Ovary (tissue), 9 donors: ENCODE measurements around the gene CD38. TPM values are rescaled to one million over a fixed set of nuclear protein-coding genes. Genes with fewer than 3 reads are reported as not detected.

Experiments
- DNase-seq, 5 donors: peaks; one replicate each; pipeline ENCODE4 v3.0.0-alpha.2; 2019 to 2020
- H3K27ac ChIP-seq, 2 donors: fragments of 200-600 bp; one replicate each; pipeline versions ENCODE4 v1.5.1 to v1.8.0; 2019 to 2022
- H3K27me3 ChIP-seq: fragments of 200-600 bp; one replicate; pipeline ENCODE4 v1.8.0; 2022
- H3K36me3 ChIP-seq: fragments of 200-600 bp; sonication (generic); one replicate; pipeline ENCODE4 v1.5.1; 2019
- H3K4me1 ChIP-seq: one replicate; pipeline ENCODE4 v1.8.1; 2013; ENCODE audit warnings: mild to moderate bottlenecking, moderate library complexity; ENCODE audit not compliant: insufficient read depth
- H3K4me3 ChIP-seq: fragments of 200-600 bp; sonication (generic); one replicate; pipeline ENCODE4 v1.5.1; 2017
- H3K9me3 ChIP-seq, 2 donors: fragments of 200-600 bp in 1 of 2; sonication (generic) in 1 of 2; one replicate each; pipeline versions ENCODE4 v1.5.1 to v1.8.1; 2013 to 2019; ENCODE audit warnings: mild to moderate bottlenecking in 1 of 2, moderate library complexity in 1 of 2
- CTCF ChIP-seq, 3 donors: fragments of 450-650 bp in 2 of 3; fragments of 200-600 bp in 1 of 3; IDR thresholded peaks; one replicate each; pipeline versions ENCODE4 v1.5.1 to v1.8.0; 2016 to 2022; ENCODE audit warnings: antibody characterized with exemption in 3 of 3, mild to moderate bottlenecking in 1 of 3
- EP300 ChIP-seq: sonication (generic); formaldehyde crosslinking; IDR thresholded peaks from one replicate; pipeline ENCODE4 v1.6.1; 2017; ENCODE audit warnings: antibody characterized with exemption
- POLR2A ChIP-seq: fragments of 450-650 bp; IDR thresholded peaks from one replicate; pipeline ENCODE4 v1.6.1; 2017; ENCODE audit warnings: antibody characterized with exemption, mild to moderate bottlenecking, moderate library complexity
- WGBS, 3 donors: extraction: QIAGEN DNeasy Blood & Tissue Kit in 1 of 3; methylation state at CpG; one replicate each; pipeline versions ENCODE4 v1.1.5 to v1.1.7; 2013 to 2017; 5-methylcytosine and 5-hydroxymethylcytosine counted together
- intact Hi-C, 4 donors: fragments of 100-400 bp; cut with DNase I; formaldehyde crosslinking; loops; one replicate each; pipeline versions ENCODE4 v1.11.0 to v1.15.1; 2022 to 2023
- polyA plus RNA-seq, 2 donors: library from polyadenylated mRNA; stranded (reverse); fragments of 200-250 nt in 1 of 2; fragments of 350-450 nt in 1 of 2; fragmentation: Illumina TruSeq in 1 of 2; extraction: RNeasy Lipid Tissue Mini Kit (QIAGEN cat#74804) in 1 of 2; gene quantifications; one replicate each; pipeline ENCODE4 v1.2.3, GENCODE V29; 2013 to 2014
- total RNA-seq, 7 donors: library from RNA; depleted of rRNA in 2 of 7; stranded (reverse); fragments of >200 nt in 2 of 7; fragmentation: NEBNext Ultra II Directional in 3 of 7; extraction: Animal tissue kit (Norgen Biotek cat#: 25700) in 3 of 7; gene quantifications; one replicate each; pipeline versions ENCODE4 v1.1.0 to v1.2.4, GENCODE V29; 2016 to 2023
- donor health status: DM: no; HTN: no; CAD: no; lungs with moderate emphysema.
- donor health status: DM: no; HTN: no; CAD: no.
- donor health status: Bipolar disorder and iron deficiency.
- donor health status: DM: yes; HTN: yes; CAD: no.
- donor health status: DM: no; HTN: no; CAD: no.
- donor health status: DM: yes; HTN: yes; CAD: no.

CD38 gene
- total and polyA plus RNA-seq, 9 donors = 0.23 to 9.5 (median 0.97) TPM

GRCh38 chr4:15765391-15765790, 12.7 kb upstream of the CD38 start:
- H3K4me1 ChIP-seq = no peaks in the 10 kb centered on the region
- 73 to 94% (median 88%) methylated on average over 6 of the region's 6 CpGs for WGBS, 3 donors
- intact Hi-C loops = no loop called here
- H3K27me3 ChIP-seq = no peaks in the 10 kb centered on the region
- no peak for DNase-seq
- TF ChIP-seq CTCF (IDR thresholded peaks at IDR 0.05) = no peak
- no peak for TF ChIP-seq POLR2A
- H3K4me3 ChIP-seq = no peak overlapping the region
- no peaks in the 10 kb centered on the region for H3K36me3 ChIP-seq
- H3K9me3 ChIP-seq = no peaks in the 10 kb centered on the region
- H3K27ac ChIP-seq = no peak overlapping the region

DNA sequence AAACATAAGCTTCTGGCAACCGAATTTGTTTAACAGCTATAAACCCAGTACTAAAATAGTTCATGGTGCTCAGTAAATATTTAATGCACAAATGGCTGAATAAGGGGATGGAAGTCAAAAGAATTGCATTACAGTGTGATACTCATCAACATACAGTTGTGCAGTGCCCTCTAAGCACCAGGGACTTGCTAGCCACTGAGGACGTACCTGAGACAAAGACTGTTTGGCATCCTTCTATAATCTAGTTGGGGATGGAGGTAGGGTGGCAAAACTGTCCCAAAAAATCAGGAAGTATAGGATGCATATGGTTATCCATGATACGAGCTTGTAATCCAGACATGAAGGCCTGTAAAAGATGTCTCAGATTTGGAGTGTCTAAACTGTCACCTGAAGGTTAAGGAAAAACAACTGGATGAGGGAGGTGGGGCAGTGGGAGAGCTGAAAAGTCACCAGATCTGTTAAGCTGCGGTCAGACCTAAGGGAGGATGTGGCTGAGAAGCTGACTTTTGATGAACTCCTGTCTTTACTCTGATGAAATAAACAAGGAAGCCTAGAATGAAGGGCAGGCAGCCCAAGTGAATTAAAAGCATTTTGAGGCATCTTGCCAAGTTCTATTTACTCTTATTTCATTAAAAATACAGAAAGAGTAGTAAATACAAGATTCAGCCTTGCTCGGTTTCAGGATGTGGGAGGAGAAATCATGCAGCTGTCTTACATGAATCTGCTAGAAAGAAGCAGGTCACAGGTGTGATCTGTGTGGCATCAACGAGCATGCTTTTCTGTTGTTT, 12.0 kb upstream of the CD38 start:
- no peak for TF ChIP-seq EP300
- no peak for TF ChIP-seq CTCF (IDR thresholded peaks at IDR 0.05)
- TF ChIP-seq POLR2A = no peak
- no peak for DNase-seq
- Histone ChIP-seq H3K27me3 (no peaks in the 10 kb centered on the region), H3K9me3 (no peaks in the 10 kb centered on the region), H3K4me3 (no peak overlapping the region), H3K27ac (no peak overlapping the region), H3K4me1 (no peaks in the 10 kb centered on the region), H3K36me3 (no peaks in the 10 kb centered on the region)
- WGBS, 3 donors = 32 to 39% (median 34%) methylated on average over 6 of the region's 6 CpGs
- intact Hi-C loops = no loop called here

DNA sequence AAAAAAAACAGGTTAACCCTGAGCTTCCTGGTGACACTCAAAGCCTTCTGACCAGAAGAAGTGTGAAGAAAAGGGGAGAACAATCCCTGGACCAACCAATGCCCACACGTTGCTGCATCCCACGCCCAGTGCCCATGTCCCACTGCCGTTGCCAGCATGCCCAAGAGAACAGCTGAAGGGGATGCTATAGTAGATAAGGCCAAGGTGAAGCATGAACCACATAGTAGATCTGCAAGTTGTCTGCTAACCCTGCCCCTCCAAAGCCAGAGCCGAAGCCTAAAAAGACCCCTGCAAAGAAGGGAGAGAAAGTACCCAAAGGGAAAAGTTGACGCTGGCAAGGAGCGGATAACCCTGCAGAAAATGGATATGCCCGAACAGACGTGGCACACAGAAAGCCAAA, 11.3 kb upstream of the CD38 start:
- Histone ChIP-seq H3K4me3 (no peak overlapping the region), H3K27me3 (no peaks in the 10 kb centered on the region), H3K4me1 (no peaks in the 10 kb centered on the region), H3K9me3 (no peaks in the 10 kb centered on the region), H3K27ac (no peak overlapping the region), H3K36me3 (no peaks in the 10 kb centered on the region)
- WGBS, 3 donors = 74 to 82% (median 76%) methylated on average over 8 of the region's 8 CpGs
- no peak for TF ChIP-seq CTCF (IDR thresholded peaks at IDR 0.05)
- no peak for TF ChIP-seq EP300
- no peak for TF ChIP-seq POLR2A
- DNase-seq = no peak
- intact Hi-C loops = no loop called here

DNA sequence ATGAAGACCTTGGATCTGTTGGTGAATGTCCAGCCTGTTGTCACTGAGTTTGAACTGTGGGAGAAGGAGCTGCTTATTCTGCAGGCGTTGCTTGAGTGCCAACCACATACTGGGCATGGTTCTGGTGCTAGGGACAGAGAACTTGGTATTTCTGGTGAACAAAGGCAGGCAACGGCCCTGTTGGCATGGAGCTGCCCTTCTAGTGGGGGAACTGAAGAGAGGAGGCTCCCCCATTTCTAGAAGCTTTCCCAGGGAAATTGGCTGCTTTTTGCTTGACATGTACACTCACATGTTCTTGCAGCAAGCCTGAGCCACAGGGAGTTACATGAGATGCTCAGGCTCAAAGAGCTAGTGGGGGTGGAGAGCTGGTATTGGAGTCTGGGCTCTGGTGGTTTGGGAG, 8.9 kb upstream of the CD38 start:
- H3K4me3 ChIP-seq = no peak overlapping the region
- DNase-seq = no peak
- TF ChIP-seq CTCF (IDR thresholded peaks at IDR 0.05) (no peak), EP300 (no peak), POLR2A (no peak)
- no peaks in the 10 kb centered on the region for H3K27me3 ChIP-seq
- no peaks in the 10 kb centered on the region for H3K36me3 ChIP-seq
- 57 to 63% (median 62%) methylated on average over 2 of the region's 2 CpGs for WGBS, 3 donors
- H3K4me1 ChIP-seq = no peaks in the 10 kb centered on the region
- H3K9me3 ChIP-seq = no peaks in the 10 kb centered on the region
- no peak overlapping the region for H3K27ac ChIP-seq
- intact Hi-C loops = no loop called here
